Right hindlimb (tissue), 1 donor: ENCODE results near the gene LARP6.
"Not testable (repeated sequence)": the region's sequence is repeated elsewhere in the genome, so short reads cannot be mapped to it uniquely, and the experiment has no call there.

Experiments
- DNase-seq: peaks from one replicate; pipeline ENCODE4 v3.0.0-alpha.2; 2018

LARP6 gene

GRCh38 chr15:70853973-70854665 is at the start of gene LARP6:
Gene LARP6 (minus strand): TSS chr15:70854157. CDS start chr15:70854088, 69 bp downstream.
- DNase-seq, result peak; percentile 84

- DNase-seq, result no peak
Measured at GRCh38 chr15:70902107-70902506, 48.1 kb upstream of the LARP6 start.

GRCh38 chr15:70892912-70893560 is 39.1 kb upstream of the LARP6 start:
- peak; percentile 71 for DNase-seq

GRCh38 chr15:70892002-70892911 is 38.3 kb upstream of the LARP6 start, which contains the start of the genes LRRC49 and THAP10:
Gene LRRC49 (plus strand): TSS chr15:70892826. CDS start chr15:70892895, 69 bp downstream.
Gene THAP10 (minus strand): TSS chr15:70892433. CDS start chr15:70892272, 161 bp downstream.
- DNase-seq, result peak; percentile 94

GRCh38 chr15:70882361-70882760 is 28.4 kb upstream of the LARP6 start:
- no peak for DNase-seq

GRCh38 chr15:70880781-70881180 is 26.8 kb upstream of the LARP6 start:
- DNase-seq, result no peak

GRCh38 chr15:70879401-70879800 is 25.4 kb upstream of the LARP6 start:
- no peak for DNase-seq

GRCh38 chr15:70876683-70877082 is 22.7 kb upstream of the LARP6 start:
- DNase-seq, result no peak

- no peak for DNase-seq
Measured at GRCh38 chr15:70876011-70876410, 22.1 kb upstream of the LARP6 start.

- DNase-seq, result no peak
Measured at GRCh38 chr15:70875001-70875782, 21.2 kb upstream of the LARP6 start.

- no peak for DNase-seq
Measured at GRCh38 chr15:70873232-70874054, 19.5 kb upstream of the LARP6 start.

GRCh38 chr15:70871490-70871889 is 17.5 kb upstream of the LARP6 start:
- DNase-seq, result not testable (repeated sequence)

- no peak for DNase-seq
Measured at GRCh38 chr15:70870051-70870450, 16.1 kb upstream of the LARP6 start.

GRCh38 chr15:70869346-70869745 is 15.4 kb upstream of the LARP6 start:
- no peak for DNase-seq

GRCh38 chr15:70867911-70868467 is 14.0 kb upstream of the LARP6 start:
- DNase-seq, result peak; percentile 78

GRCh38 chr15:70866982-70867641 is 13.2 kb upstream of the LARP6 start:
- no peak for DNase-seq

- DNase-seq, result no peak
Measured at GRCh38 chr15:70863450-70864218, 9.7 kb upstream of the LARP6 start.

GRCh38 chr15:70859998-70860397 is 6.0 kb upstream of the LARP6 start:
- DNase-seq, result no peak

GRCh38 chr15:70859322-70859908 is 5.5 kb upstream of the LARP6 start:
- no peak for DNase-seq
